ENCODE measurements around the gene SSTR3.

Gene SSTR3

DNA sequence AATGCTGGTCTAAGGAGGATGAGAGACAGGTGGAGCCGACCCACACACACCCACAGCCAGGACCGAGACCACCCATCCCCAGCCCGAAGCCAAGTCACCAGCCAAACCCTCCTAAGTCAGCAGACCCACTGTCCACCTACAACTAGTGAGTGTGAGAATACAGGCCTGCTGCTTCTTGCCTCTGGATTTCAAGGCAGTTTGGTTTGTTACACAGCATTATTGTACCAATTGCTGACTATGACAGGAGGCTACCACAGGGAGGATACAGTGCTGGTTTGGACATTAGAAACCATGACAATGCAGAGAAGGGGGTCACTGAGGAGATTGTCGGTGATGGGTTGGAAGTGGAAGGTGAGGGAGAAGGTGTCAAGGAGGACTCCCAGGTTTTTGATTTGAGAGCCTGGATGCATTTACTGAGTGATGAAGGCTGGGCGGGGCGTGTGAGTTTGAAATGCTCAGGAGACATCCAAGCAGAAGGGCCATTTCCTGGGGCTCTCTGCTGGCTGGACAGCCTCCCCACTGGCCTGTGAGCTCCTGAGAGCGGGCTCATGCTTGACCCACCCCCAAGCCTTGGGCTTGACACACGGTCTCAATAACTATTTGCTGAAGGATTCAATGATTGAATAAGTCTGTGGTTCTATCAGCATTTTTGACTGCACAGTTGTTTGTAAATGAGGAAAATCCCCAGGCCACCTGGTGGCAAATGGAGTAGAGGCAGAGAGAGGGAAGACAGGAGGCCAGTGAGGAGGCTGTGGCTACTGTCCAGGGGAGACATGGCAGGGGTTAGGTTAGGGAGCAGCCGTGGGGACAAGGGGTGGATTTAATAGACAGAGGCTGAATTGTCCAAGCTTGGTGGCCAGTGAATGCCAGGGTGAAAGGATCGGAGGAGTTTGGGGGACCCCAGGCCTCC is 9.4 kb upstream of the SSTR3 start:
- Histone ChIP-seq H3K9me2 (replicated peaks; ENCODE audit: insufficient read depth, low read length) (no peaks in the 10 kb centered on the region), H2AFZ (ENCODE audit: low read depth, low read length, severe bottlenecking) (no peak overlapping the region), H4K20me1 (ENCODE audit: low read depth, low read length) (no peaks in the 10 kb centered on the region), H3K79me2 (ENCODE audit: insufficient read depth, low read length) (no peaks in the 10 kb centered on the region), H3K9ac (ENCODE audit: low read length) (no peak overlapping the region), H3K27me3 (ENCODE audit: low read length) (no peaks in the 10 kb centered on the region), H3K4me3 (ENCODE audit: insufficient read depth, low read length, poor library complexity, severe bottlenecking) (no peak overlapping the region), H3K4me2 (ENCODE audit: low read depth, low read length, poor library complexity, severe bottlenecking) (no peak overlapping the region), H3F3A (ENCODE audit: insufficient read depth) (peaks cover 41% of the 10 kb centered on the region), H3K36me3 (ENCODE audit: low read length) (0 out of 2 replicates have a peak, but pooled peaks cover 5% of the 10 kb centered on the region), H3K27ac (ENCODE audit: low read depth, low read length) (peak overlapping the region; percentile 46), H3K9me3 (ENCODE audit: insufficient read depth, low read length) (no peaks in the 10 kb centered on the region)
- no peak for TF ChIP-seq EZH2phosphoT487 (conservative IDR thresholded peaks at IDR 0.05; ENCODE audit: low read length)
- TF ChIP-seq, protein P1, sequence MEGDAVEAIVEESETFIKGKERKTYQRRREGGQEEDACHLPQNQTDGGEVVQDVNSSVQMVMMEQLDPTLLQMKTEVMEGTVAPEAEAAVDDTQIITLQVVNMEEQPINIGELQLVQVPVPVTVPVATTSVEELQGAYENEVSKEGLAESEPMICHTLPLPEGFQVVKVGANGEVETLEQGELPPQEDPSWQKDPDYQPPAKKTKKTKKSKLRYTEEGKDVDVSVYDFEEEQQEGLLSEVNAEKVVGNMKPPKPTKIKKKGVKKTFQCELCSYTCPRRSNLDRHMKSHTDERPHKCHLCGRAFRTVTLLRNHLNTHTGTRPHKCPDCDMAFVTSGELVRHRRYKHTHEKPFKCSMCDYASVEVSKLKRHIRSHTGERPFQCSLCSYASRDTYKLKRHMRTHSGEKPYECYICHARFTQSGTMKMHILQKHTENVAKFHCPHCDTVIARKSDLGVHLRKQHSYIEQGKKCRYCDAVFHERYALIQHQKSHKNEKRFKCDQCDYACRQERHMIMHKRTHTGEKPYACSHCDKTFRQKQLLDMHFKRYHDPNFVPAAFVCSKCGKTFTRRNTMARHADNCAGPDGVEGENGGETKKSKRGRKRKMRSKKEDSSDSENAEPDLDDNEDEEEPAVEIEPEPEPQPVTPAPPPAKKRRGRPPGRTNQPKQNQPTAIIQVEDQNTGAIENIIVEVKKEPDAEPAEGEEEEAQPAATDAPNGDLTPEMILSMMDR (IDR thresholded peaks at IDR 0.05; ENCODE audit: insufficient read depth, low read length, poor library complexity, severe bottlenecking): no peak

DNA sequence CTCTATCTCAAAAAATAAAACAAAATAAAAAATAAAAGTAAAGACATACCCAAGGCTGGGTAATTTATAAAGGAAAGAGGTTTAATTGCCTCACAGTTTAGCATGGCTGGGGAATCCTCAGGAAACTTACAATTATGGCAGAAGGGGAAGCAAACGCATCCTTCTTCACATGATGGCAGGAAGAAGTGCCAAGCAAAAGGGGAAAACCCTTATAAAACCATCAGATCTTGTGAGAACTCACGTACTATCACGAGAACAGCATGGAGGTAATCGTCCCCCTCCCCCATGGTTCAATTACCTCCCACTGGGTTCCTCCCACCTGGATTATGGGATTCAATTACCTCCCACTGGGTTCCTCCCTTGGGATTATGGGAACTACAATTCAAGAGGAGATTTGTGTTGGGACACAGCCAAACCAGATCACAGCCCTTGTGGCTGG is 8.3 kb upstream of the SSTR3 start:
- no peaks in the 10 kb centered on the region for H3K79me2 ChIP-seq (ENCODE audit: insufficient read depth, low read length)
- no peaks in the 10 kb centered on the region for H3K9me2 ChIP-seq (replicated peaks; ENCODE audit: insufficient read depth, low read length)
- no peak overlapping the region for H3K9ac ChIP-seq (ENCODE audit: low read length)
- no peaks in the 10 kb centered on the region for H3K27me3 ChIP-seq (ENCODE audit: low read length)
- no peak overlapping the region for H3K4me3 ChIP-seq (ENCODE audit: insufficient read depth, low read length, poor library complexity, severe bottlenecking)
- H3K9me3 ChIP-seq (ENCODE audit: insufficient read depth, low read length): no peaks in the 10 kb centered on the region
- H2AFZ ChIP-seq (ENCODE audit: low read depth, low read length, severe bottlenecking): no peak overlapping the region
- 0 out of 2 replicates have a peak, but pooled peaks cover 5% of the 10 kb centered on the region for H3K36me3 ChIP-seq (ENCODE audit: low read length)
- H3F3A ChIP-seq (ENCODE audit: insufficient read depth): peaks cover 39% of the 10 kb centered on the region
- no peaks in the 10 kb centered on the region for H4K20me1 ChIP-seq (ENCODE audit: low read depth, low read length)
- TF ChIP-seq, protein P1 (IDR thresholded peaks at IDR 0.05; ENCODE audit: insufficient read depth, low read length, poor library complexity, severe bottlenecking): no peak
- no peak for TF ChIP-seq EZH2phosphoT487 (conservative IDR thresholded peaks at IDR 0.05; ENCODE audit: low read length)
- peak overlapping the region; percentile 41 for H3K4me2 ChIP-seq (ENCODE audit: low read depth, low read length, poor library complexity, severe bottlenecking)
- H3K27ac ChIP-seq (ENCODE audit: low read depth, low read length): no peak overlapping the region

DNA sequence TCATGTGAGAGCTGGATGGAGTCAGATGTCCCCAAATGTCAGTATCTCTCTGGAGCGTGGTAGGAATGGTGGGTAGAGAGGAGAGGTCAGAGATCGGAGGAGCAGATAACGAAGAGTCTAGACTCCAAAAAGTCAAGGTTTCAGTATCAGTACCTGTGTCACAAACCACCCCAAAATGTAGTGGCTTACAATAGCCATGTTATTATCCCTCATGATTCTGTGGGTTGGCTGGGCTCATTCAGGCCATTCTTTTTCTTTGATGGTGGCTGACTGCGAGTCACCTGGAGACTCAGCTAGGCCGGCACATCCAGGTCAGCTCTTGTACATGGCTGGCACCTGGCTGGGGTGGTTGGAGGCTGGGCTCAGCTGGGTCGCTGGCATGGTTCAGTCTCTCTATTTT is 7.3 kb upstream of the SSTR3 start:
- H3K9ac ChIP-seq (ENCODE audit: low read length): peak overlapping the region; percentile 36; the same call in 1 of the 2 replicates
- H3K4me2 ChIP-seq (ENCODE audit: low read depth, low read length, poor library complexity, severe bottlenecking): peak overlapping the region; percentile 41
- H3K9me3 ChIP-seq (ENCODE audit: insufficient read depth, low read length): no peaks in the 10 kb centered on the region
- H3K79me2 ChIP-seq (ENCODE audit: insufficient read depth, low read length): no peaks in the 10 kb centered on the region
- H3K36me3 ChIP-seq (ENCODE audit: low read length): no peaks in the 10 kb centered on the region
- peaks cover 31% of the 10 kb centered on the region for H3F3A ChIP-seq (ENCODE audit: insufficient read depth)
- no peaks in the 10 kb centered on the region for H3K27me3 ChIP-seq (ENCODE audit: low read length)
- no peak overlapping the region for H3K4me3 ChIP-seq (ENCODE audit: insufficient read depth, low read length, poor library complexity, severe bottlenecking)
- no peak overlapping the region for H2AFZ ChIP-seq (ENCODE audit: low read depth, low read length, severe bottlenecking)
- H3K27ac ChIP-seq (ENCODE audit: low read depth, low read length): peak overlapping the region; percentile 80
- H4K20me1 ChIP-seq (ENCODE audit: low read depth, low read length): no peaks in the 10 kb centered on the region
- no peaks in the 10 kb centered on the region for H3K9me2 ChIP-seq (replicated peaks; ENCODE audit: insufficient read depth, low read length)
- TF ChIP-seq EZH2phosphoT487 (conservative IDR thresholded peaks at IDR 0.05; ENCODE audit: low read length): no peak
- TF ChIP-seq, protein P1 (IDR thresholded peaks at IDR 0.05; ENCODE audit: insufficient read depth, low read length, poor library complexity, severe bottlenecking): no peak
